Measurements from ENCODE around the gene MPV17L2.

DNA sequence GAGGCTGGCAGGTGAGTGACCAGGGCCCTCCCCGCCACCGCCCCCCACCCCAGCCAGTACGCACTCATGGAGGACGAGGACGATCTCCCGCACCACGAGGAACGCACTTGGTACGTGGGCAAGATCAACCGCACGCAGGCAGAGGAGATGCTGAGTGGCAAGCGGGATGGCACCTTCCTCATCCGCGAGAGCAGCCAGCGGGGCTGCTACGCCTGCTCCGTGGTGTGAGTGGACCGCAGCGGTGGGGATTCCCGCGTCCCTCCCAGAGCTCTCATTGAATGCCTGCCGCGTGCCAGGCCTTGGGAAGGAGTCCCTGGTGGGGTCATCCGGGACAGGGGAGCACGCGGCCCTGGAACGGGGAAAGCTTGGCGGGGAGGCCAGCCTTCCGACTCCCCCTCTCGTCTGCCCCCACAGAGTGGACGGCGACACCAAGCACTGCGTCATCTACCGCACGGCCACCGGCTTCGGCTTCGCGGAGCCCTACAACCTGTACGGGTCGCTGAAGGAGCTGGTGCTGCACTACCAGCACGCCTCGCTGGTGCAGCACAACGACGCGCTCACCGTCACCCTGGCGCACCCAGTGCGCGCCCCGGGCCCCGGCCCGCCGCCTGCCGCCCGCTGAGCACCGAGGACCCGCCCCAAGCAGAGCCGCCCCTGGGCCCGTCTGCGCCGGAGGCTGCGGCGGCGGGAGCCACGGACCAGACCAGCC is 24.2 kb upstream of the MPV17L2 start:
- TF ChIP-seq, protein P1, sequence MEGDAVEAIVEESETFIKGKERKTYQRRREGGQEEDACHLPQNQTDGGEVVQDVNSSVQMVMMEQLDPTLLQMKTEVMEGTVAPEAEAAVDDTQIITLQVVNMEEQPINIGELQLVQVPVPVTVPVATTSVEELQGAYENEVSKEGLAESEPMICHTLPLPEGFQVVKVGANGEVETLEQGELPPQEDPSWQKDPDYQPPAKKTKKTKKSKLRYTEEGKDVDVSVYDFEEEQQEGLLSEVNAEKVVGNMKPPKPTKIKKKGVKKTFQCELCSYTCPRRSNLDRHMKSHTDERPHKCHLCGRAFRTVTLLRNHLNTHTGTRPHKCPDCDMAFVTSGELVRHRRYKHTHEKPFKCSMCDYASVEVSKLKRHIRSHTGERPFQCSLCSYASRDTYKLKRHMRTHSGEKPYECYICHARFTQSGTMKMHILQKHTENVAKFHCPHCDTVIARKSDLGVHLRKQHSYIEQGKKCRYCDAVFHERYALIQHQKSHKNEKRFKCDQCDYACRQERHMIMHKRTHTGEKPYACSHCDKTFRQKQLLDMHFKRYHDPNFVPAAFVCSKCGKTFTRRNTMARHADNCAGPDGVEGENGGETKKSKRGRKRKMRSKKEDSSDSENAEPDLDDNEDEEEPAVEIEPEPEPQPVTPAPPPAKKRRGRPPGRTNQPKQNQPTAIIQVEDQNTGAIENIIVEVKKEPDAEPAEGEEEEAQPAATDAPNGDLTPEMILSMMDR (conservative IDR thresholded peaks at IDR 0.05; ENCODE audit: low read length), result no peak
- no peak for TF ChIP-seq EZH2phosphoT487 (IDR thresholded peaks at IDR 0.05; ENCODE audit: borderline replicate concordance)

Measured in Loucy (cell line).